ENCODE data around the gene PTPN21.
"Not testable (repeated sequence)": the region's sequence is repeated elsewhere in the genome, so short reads cannot be mapped to it uniquely, and the experiment has no call there.

Gene PTPN21

GRCh38 chr14:88551980-88552431 is 2.8 kb downstream of the PTPN21 start:
- peak; percentile 23 for DNase-seq (ENCODE audit: low read depth)

GRCh38 chr14:88551094-88551870 is 3.5 kb downstream of the PTPN21 start:
- peak; percentile 87 for DNase-seq (ENCODE audit: low read depth)

- DNase-seq (ENCODE audit: low read depth): no peak
These were observed 4.7 kb downstream of the PTPN21 start for GRCh38 chr14:88550078-88550477.

GRCh38 chr14:88547386-88547780 is 7.4 kb downstream of the PTPN21 start:
- no peak for DNase-seq (ENCODE audit: low read depth)

GRCh38 chr14:88546621-88547385 is 8.0 kb downstream of the PTPN21 start:
- DNase-seq (ENCODE audit: low read depth): peak; percentile 19

- no peak for DNase-seq (ENCODE audit: low read depth)
These were observed 9.6 kb downstream of the PTPN21 start for GRCh38 chr14:88545256-88545655.

GRCh38 chr14:88542857-88543795 is 11.7 kb downstream of the PTPN21 start:
- DNase-seq (ENCODE audit: low read depth): peak; percentile 25

GRCh38 chr14:88541324-88541723 is 13.5 kb downstream of the PTPN21 start:
- no peak for DNase-seq (ENCODE audit: low read depth)

- DNase-seq (ENCODE audit: low read depth): no peak
These were observed 19.0 kb downstream of the PTPN21 start for GRCh38 chr14:88535813-88536212.

- DNase-seq (ENCODE audit: low read depth): no peak
These were observed 19.7 kb downstream of the PTPN21 start for GRCh38 chr14:88535149-88535548.

- DNase-seq (ENCODE audit: low read depth): peak; percentile 46
These were observed 21.7 kb downstream of the PTPN21 start for GRCh38 chr14:88533064-88533602.

GRCh38 chr14:88529889-88530288 is 24.9 kb downstream of the PTPN21 start:
- DNase-seq (ENCODE audit: low read depth): not testable (repeated sequence)

GRCh38 chr14:88522393-88522792 is 32.4 kb downstream of the PTPN21 start:
- no peak for DNase-seq (ENCODE audit: low read depth)

- DNase-seq (ENCODE audit: low read depth): peak; percentile 50
These were observed 33.0 kb downstream of the PTPN21 start for GRCh38 chr14:88521818-88522217.

GRCh38 chr14:88519907-88520306 is 34.9 kb downstream of the PTPN21 start:
- no peak for DNase-seq (ENCODE audit: low read depth)

- peak; percentile 72 for DNase-seq (ENCODE audit: low read depth)
These were observed 36.0 kb downstream of the PTPN21 start for GRCh38 chr14:88518592-88519512.

GRCh38 chr14:88516861-88517357 is 37.9 kb downstream of the PTPN21 start:
- DNase-seq (ENCODE audit: low read depth): no peak

GRCh38 chr14:88515499-88516221 is 39.1 kb downstream of the PTPN21 start:
- DNase-seq (ENCODE audit: low read depth): no peak

GRCh38 chr14:88507208-88507607 is 47.6 kb downstream of the PTPN21 start:
- DNase-seq (ENCODE audit: low read depth): no peak

GRCh38 chr14:88505621-88506020 is 49.2 kb downstream of the PTPN21 start:
- no peak for DNase-seq (ENCODE audit: low read depth)
